Left ventricle myocardium inferior (tissue), 1 donor: ENCODE measurements around the gene PIWIL4. TPM values are rescaled to one million over a fixed set of nuclear protein-coding genes. Genes with fewer than 3 reads are reported as not detected.

Experiments
- DNase-seq: peaks from one replicate; pipeline ENCODE4 v3.0.0-alpha.2; 2020
- H3K27ac ChIP-seq: fragments of 200-600 bp; replicated peaks from 2 replicates; pipeline ENCODE4 v1.8.0; 2021
- H3K27me3 ChIP-seq: fragments of 200-600 bp; 2 replicates; pipeline ENCODE4 v1.8.0; 2021; ENCODE audit warnings: low read depth
- H3K36me3 ChIP-seq: fragments of 200-600 bp; 2 replicates; pipeline ENCODE4 v1.8.0; 2021
- H3K4me1 ChIP-seq: fragments of 200-600 bp; 2 replicates; pipeline ENCODE4 v1.8.0; 2021
- H3K4me3 ChIP-seq: fragments of 200-600 bp; 2 replicates; pipeline ENCODE4 v1.8.0; 2021; ENCODE audit warnings: mild to moderate bottlenecking, moderate library complexity
- H3K9me3 ChIP-seq: fragments of 200-600 bp; replicated peaks from 2 replicates; pipeline ENCODE4 v1.8.0; 2021
- intact Hi-C: fragments of 100-400 bp; cut with micrococcal nuclease; formaldehyde crosslinking; loops from one replicate; pipeline ENCODE4 v1.11.0; 2022
- total RNA-seq: library from RNA; stranded (reverse); fragmentation: NEBNext Ultra II Directional; extraction: Animal tissue kit (Norgen Biotek cat#: 25700); gene quantifications from one replicate; pipeline ENCODE4 v1.2.1, GENCODE V29; 2021
- TF ChIP-seq, protein P1 (sequence below): fragments of 200-600 bp; IDR thresholded peaks from 2 replicates; pipeline ENCODE4 v1.8.0; 2021; ENCODE audit warnings: antibody characterized with exemption, mild to moderate bottlenecking, borderline replicate concordance
- donor health status: DM: no; HTN: yes; CAD: no; lungs with severe emphysema.

The PIWIL4 gene
- total RNA-seq, 1 donor from 2014 or later = 0.66 TPM

DNA sequence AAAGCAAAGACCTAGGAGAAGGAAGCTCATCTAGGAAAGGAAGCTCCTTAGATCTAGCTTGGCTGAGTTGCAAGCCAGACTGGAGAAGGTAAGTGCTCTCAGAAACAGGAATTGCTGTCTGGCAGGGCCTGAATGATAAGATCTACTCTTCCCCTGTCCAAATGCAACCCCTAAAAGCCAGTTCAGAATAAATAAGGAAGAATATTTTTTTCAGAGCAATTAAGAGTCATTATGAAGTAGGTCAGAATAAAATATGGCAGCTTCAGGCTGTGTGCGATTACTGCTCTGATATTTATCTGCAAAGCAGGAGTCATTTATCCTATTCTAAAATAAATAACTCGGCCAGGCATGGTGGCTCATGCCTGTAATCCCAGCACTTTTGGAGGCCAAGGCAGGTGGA lies 82.1 kb downstream of the PIWIL4 start:
- no peak for DNase-seq
- no peak overlapping the region for H3K4me3 ChIP-seq
- intact Hi-C loops = no loop called here
- TF ChIP-seq, protein P1, sequence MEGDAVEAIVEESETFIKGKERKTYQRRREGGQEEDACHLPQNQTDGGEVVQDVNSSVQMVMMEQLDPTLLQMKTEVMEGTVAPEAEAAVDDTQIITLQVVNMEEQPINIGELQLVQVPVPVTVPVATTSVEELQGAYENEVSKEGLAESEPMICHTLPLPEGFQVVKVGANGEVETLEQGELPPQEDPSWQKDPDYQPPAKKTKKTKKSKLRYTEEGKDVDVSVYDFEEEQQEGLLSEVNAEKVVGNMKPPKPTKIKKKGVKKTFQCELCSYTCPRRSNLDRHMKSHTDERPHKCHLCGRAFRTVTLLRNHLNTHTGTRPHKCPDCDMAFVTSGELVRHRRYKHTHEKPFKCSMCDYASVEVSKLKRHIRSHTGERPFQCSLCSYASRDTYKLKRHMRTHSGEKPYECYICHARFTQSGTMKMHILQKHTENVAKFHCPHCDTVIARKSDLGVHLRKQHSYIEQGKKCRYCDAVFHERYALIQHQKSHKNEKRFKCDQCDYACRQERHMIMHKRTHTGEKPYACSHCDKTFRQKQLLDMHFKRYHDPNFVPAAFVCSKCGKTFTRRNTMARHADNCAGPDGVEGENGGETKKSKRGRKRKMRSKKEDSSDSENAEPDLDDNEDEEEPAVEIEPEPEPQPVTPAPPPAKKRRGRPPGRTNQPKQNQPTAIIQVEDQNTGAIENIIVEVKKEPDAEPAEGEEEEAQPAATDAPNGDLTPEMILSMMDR = no peak
- no peaks in the 10 kb centered on the region for H3K27me3 ChIP-seq
- H3K4me1 ChIP-seq = peaks cover 19% of the 10 kb centered on the region
- H3K27ac ChIP-seq = no peak overlapping the region
- H3K9me3 ChIP-seq = no peaks in the 10 kb centered on the region
- no peaks in the 10 kb centered on the region for H3K36me3 ChIP-seq

- H3K27ac ChIP-seq = peak overlapping the region; percentile 71
- no peaks in the 10 kb centered on the region for H3K27me3 ChIP-seq
- no peak for DNase-seq
- TF ChIP-seq, protein P1 = no peak
- H3K4me3 ChIP-seq = no peak overlapping the region
- peaks cover 19% of the 10 kb centered on the region for H3K4me1 ChIP-seq
- intact Hi-C loops = no loop called here
- H3K36me3 ChIP-seq = no peaks in the 10 kb centered on the region
- no peaks in the 10 kb centered on the region for H3K9me3 ChIP-seq
Measured at GRCh38 chr11:94649964-94650623, 82.9 kb downstream of the PIWIL4 start.

DNA sequence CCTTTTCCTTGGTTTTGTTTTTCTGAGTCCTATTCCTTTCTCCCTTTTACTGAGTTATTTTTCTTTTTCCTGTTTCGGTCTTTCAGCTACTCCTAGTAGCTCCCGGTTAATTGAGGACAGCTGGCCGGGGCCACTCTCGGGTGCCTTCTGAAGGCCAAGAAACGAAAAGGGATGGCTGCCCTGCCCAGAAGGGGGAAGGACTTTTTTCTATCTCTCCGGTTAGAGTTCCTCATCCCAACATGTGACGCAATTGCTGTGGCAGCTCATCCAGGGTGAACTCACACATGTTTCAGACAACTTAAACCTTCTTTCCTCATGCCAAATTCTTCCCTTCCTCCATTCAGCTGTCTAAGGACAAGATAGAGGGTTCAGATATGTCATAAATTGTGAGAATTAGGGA lies 83.6 kb downstream of the PIWIL4 start:
- H3K4me1 ChIP-seq = peaks cover 19% of the 10 kb centered on the region
- H3K36me3 ChIP-seq = no peaks in the 10 kb centered on the region
- intact Hi-C loops = no loop called here
- H3K27me3 ChIP-seq = no peaks in the 10 kb centered on the region
- DNase-seq = peak; percentile 78
- H3K27ac ChIP-seq = peak overlapping the region; percentile 71
- no peak overlapping the region for H3K4me3 ChIP-seq
- H3K9me3 ChIP-seq = no peaks in the 10 kb centered on the region
- TF ChIP-seq, protein P1 = no peak

GRCh38 chr11:94652735-94653284 lies 85.6 kb downstream of the PIWIL4 start:
- no peak for DNase-seq
- TF ChIP-seq, protein P1 = no peak
- Histone ChIP-seq H3K9me3 (no peaks in the 10 kb centered on the region), H3K4me1 (peaks cover 17% of the 10 kb centered on the region), H3K27me3 (no peaks in the 10 kb centered on the region), H3K36me3 (no peaks in the 10 kb centered on the region), H3K4me3 (no peak overlapping the region), H3K27ac (no peak overlapping the region)
- intact Hi-C loops = no loop called here

DNA sequence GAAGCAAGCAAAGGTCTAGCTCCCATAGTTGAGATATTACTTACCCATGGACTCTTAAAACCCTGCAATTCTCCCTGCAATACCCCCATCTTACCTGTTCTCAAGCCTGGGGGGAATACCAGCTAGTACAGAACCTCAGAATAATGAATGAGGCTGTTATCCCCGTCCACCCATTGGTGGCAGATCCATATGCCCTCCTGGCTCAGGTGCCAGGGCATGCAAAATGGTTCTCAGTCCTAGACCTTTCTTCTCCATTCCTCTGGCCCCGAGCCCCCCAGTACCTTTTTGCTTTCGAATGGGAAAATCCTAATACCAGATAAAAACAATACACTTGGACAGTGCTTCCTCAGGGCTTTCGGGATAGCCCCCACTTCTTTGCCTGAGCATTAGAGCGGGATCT lies 86.4 kb downstream of the PIWIL4 start:
- Histone ChIP-seq H3K27me3 (no peaks in the 10 kb centered on the region), H3K9me3 (no peaks in the 10 kb centered on the region), H3K4me3 (no peak overlapping the region), H3K36me3 (no peaks in the 10 kb centered on the region), H3K4me1 (peaks cover 23% of the 10 kb centered on the region), H3K27ac (no peak overlapping the region)
- TF ChIP-seq, protein P1 = no peak
- no peak for DNase-seq
- intact Hi-C loops = no loop called here
